Activated T-helper 17 cell treated with anti-CD3 and anti-CD28 coated beads, Interleukin-2, amount 50 U/mL, for 72 hours (primary cell): Measurements from ENCODE around the gene HSPA12A. TPM values are rescaled to one million over a fixed set of nuclear protein-coding genes. Genes with fewer than 3 reads are reported as not detected.

ENCODE experiments used
- ATAC-seq: fragments of 150-1000 bp; cut with Tn5 transposase; replicated peaks from 2 replicates; pipeline ENCODE4 v1.10.0; 2021; ENCODE audit warnings: mild to moderate bottlenecking, moderate library complexity
- H3K27ac Mint-ChIP-seq: one replicate; pipeline ENCODE4 v1.8.0; 2022; ENCODE audit warnings: mixed read lengths
- H3K27me3 Mint-ChIP-seq: one replicate; pipeline ENCODE4 v1.8.0; 2022; ENCODE audit warnings: mixed read lengths
- H3K36me3 Mint-ChIP-seq: one replicate; pipeline ENCODE4 v1.8.0; 2022; ENCODE audit warnings: low read depth, mild to moderate bottlenecking, mixed read lengths
- H3K4me1 Mint-ChIP-seq: one replicate; pipeline ENCODE4 v1.8.0; 2022; ENCODE audit warnings: mixed read lengths
- H3K4me3 Mint-ChIP-seq: one replicate; pipeline ENCODE4 v1.8.0; 2022; ENCODE audit warnings: mild to moderate bottlenecking, mixed read lengths
- H3K9me3 Mint-ChIP-seq: one replicate; pipeline ENCODE4 v1.8.0; 2022; ENCODE audit warnings: mixed read lengths
- total RNA-seq, 2 donors: library from RNA; stranded (reverse); gene quantifications; one replicate each; pipeline ENCODE4 v1.2.3, GENCODE V29; 2022

HSPA12A gene
- total RNA-seq, 2 donors from 2014 or later: 0.22 to 1.1 TPM

GRCh38 chr10:116655568-116655967 is 86.8 kb downstream of the HSPA12A start:
- Mint-ChIP-seq H3K27me3 (peaks cover 28% of the 10 kb centered on the region), H3K4me1 (no peaks in the 10 kb centered on the region), H3K4me3 (no peak overlapping the region), H3K9me3 (peaks cover 8% of the 10 kb centered on the region), H3K36me3 (no peaks in the 10 kb centered on the region), H3K27ac (no peak overlapping the region)
- ATAC-seq: no peak

- Mint-ChIP-seq H3K27me3 (peaks cover 28% of the 10 kb centered on the region), H3K27ac (no peak overlapping the region), H3K4me1 (no peaks in the 10 kb centered on the region), H3K9me3 (peaks cover 8% of the 10 kb centered on the region), H3K36me3 (no peaks in the 10 kb centered on the region), H3K4me3 (no peak overlapping the region)
- ATAC-seq: no peak
These were observed 87.5 kb downstream of the HSPA12A start for GRCh38 chr10:116654816-116655215.

GRCh38 chr10:116653885-116654284 is 88.5 kb downstream of the HSPA12A start:
- Mint-ChIP-seq H3K27ac (no peak overlapping the region), H3K4me1 (no peaks in the 10 kb centered on the region), H3K9me3 (peaks cover 8% of the 10 kb centered on the region), H3K4me3 (no peak overlapping the region), H3K27me3 (peaks cover 32% of the 10 kb centered on the region), H3K36me3 (no peaks in the 10 kb centered on the region)
- ATAC-seq: no peak

- no peak overlapping the region for H3K27ac Mint-ChIP-seq
- ATAC-seq: no peak
- peaks cover 8% of the 10 kb centered on the region for H3K9me3 Mint-ChIP-seq
- no peaks in the 10 kb centered on the region for H3K4me1 Mint-ChIP-seq
- peaks cover 31% of the 10 kb centered on the region for H3K27me3 Mint-ChIP-seq
- no peak overlapping the region for H3K4me3 Mint-ChIP-seq
- H3K36me3 Mint-ChIP-seq: no peaks in the 10 kb centered on the region
These were observed 93.5 kb downstream of the HSPA12A start for GRCh38 chr10:116648903-116649302.

GRCh38 chr10:116646502-116646901 is 95.9 kb downstream of the HSPA12A start:
- Mint-ChIP-seq H3K4me3 (no peak overlapping the region), H3K27me3 (peaks cover 27% of the 10 kb centered on the region), H3K9me3 (peaks cover 10% of the 10 kb centered on the region), H3K4me1 (no peaks in the 10 kb centered on the region), H3K36me3 (no peaks in the 10 kb centered on the region), H3K27ac (no peak overlapping the region)
- no peak for ATAC-seq

GRCh38 chr10:116637830-116638229 is 104.5 kb downstream of the HSPA12A start:
- Mint-ChIP-seq H3K4me3 (no peak overlapping the region), H3K36me3 (no peaks in the 10 kb centered on the region), H3K4me1 (no peaks in the 10 kb centered on the region), H3K9me3 (peaks cover 10% of the 10 kb centered on the region), H3K27me3 (peaks cover 38% of the 10 kb centered on the region), H3K27ac (no peak overlapping the region)
- no peak for ATAC-seq

GRCh38 chr10:116636976-116637375 is 105.4 kb downstream of the HSPA12A start:
- Mint-ChIP-seq H3K4me3 (no peak overlapping the region), H3K4me1 (no peaks in the 10 kb centered on the region), H3K9me3 (peaks cover 6% of the 10 kb centered on the region), H3K27ac (no peak overlapping the region), H3K36me3 (no peaks in the 10 kb centered on the region), H3K27me3 (peaks cover 30% of the 10 kb centered on the region)
- no peak for ATAC-seq

GRCh38 chr10:116636385-116636784 is 106.0 kb downstream of the HSPA12A start:
- H3K4me1 Mint-ChIP-seq: no peaks in the 10 kb centered on the region
- H3K9me3 Mint-ChIP-seq: peaks cover 6% of the 10 kb centered on the region
- peaks cover 30% of the 10 kb centered on the region for H3K27me3 Mint-ChIP-seq
- no peaks in the 10 kb centered on the region for H3K36me3 Mint-ChIP-seq
- no peak for ATAC-seq
- no peak overlapping the region for H3K27ac Mint-ChIP-seq
- H3K4me3 Mint-ChIP-seq: no peak overlapping the region

- H3K9me3 Mint-ChIP-seq: no peaks in the 10 kb centered on the region
- H3K27me3 Mint-ChIP-seq: peaks cover 16% of the 10 kb centered on the region
- H3K36me3 Mint-ChIP-seq: no peaks in the 10 kb centered on the region
- no peaks in the 10 kb centered on the region for H3K4me1 Mint-ChIP-seq
- no peak for ATAC-seq
- no peak overlapping the region for H3K4me3 Mint-ChIP-seq
- no peak overlapping the region for H3K27ac Mint-ChIP-seq
These were observed 108.0 kb downstream of the HSPA12A start for GRCh38 chr10:116634126-116634975.

- Mint-ChIP-seq H3K36me3 (no peaks in the 10 kb centered on the region), H3K9me3 (no peaks in the 10 kb centered on the region), H3K27ac (no peak overlapping the region), H3K4me3 (no peak overlapping the region), H3K27me3 (peaks cover 22% of the 10 kb centered on the region), H3K4me1 (no peaks in the 10 kb centered on the region)
- no peak for ATAC-seq
These were observed 109.2 kb downstream of the HSPA12A start for GRCh38 chr10:116633216-116633600.

- H3K4me3 Mint-ChIP-seq: no peak overlapping the region
- peaks cover 19% of the 10 kb centered on the region for H3K27me3 Mint-ChIP-seq
- no peak for ATAC-seq
- H3K9me3 Mint-ChIP-seq: no peaks in the 10 kb centered on the region
- H3K36me3 Mint-ChIP-seq: no peaks in the 10 kb centered on the region
- no peaks in the 10 kb centered on the region for H3K4me1 Mint-ChIP-seq
- no peak overlapping the region for H3K27ac Mint-ChIP-seq
These were observed 109.7 kb downstream of the HSPA12A start for GRCh38 chr10:116632596-116633215.

GRCh38 chr10:116631871-116632295 is 110.5 kb downstream of the HSPA12A start:
- no peaks in the 10 kb centered on the region for H3K36me3 Mint-ChIP-seq
- no peak overlapping the region for H3K4me3 Mint-ChIP-seq
- H3K9me3 Mint-ChIP-seq: no peaks in the 10 kb centered on the region
- ATAC-seq: no peak
- no peaks in the 10 kb centered on the region for H3K4me1 Mint-ChIP-seq
- H3K27me3 Mint-ChIP-seq: peaks cover 19% of the 10 kb centered on the region
- H3K27ac Mint-ChIP-seq: no peak overlapping the region

- H3K4me1 Mint-ChIP-seq: no peaks in the 10 kb centered on the region
- H3K36me3 Mint-ChIP-seq: no peaks in the 10 kb centered on the region
- H3K4me3 Mint-ChIP-seq: no peak overlapping the region
- H3K27me3 Mint-ChIP-seq: peaks cover 26% of the 10 kb centered on the region
- H3K27ac Mint-ChIP-seq: no peak overlapping the region
- H3K9me3 Mint-ChIP-seq: no peaks in the 10 kb centered on the region
- no peak for ATAC-seq
These were observed 112.3 kb downstream of the HSPA12A start for GRCh38 chr10:116630020-116630419.

GRCh38 chr10:116629340-116629739 is 113.0 kb downstream of the HSPA12A start:
- H3K27ac Mint-ChIP-seq: no peak overlapping the region
- no peaks in the 10 kb centered on the region for H3K36me3 Mint-ChIP-seq
- no peak overlapping the region for H3K4me3 Mint-ChIP-seq

GRCh38 chr10:116627386-116627933 is 114.9 kb downstream of the HSPA12A start:
- Mint-ChIP-seq H3K36me3 (no peaks in the 10 kb centered on the region), H3K27ac (no peak overlapping the region), H3K27me3 (peaks cover 34% of the 10 kb centered on the region), H3K9me3 (no peaks in the 10 kb centered on the region), H3K4me1 (no peaks in the 10 kb centered on the region), H3K4me3 (no peak overlapping the region)
- no peak for ATAC-seq

More at GRCh38 chr10:116629340-116629739, 113.0 kb downstream of the HSPA12A start:
- H3K27me3 Mint-ChIP-seq: peaks cover 28% of the 10 kb centered on the region
- no peaks in the 10 kb centered on the region for H3K4me1 Mint-ChIP-seq
- no peaks in the 10 kb centered on the region for H3K9me3 Mint-ChIP-seq
- ATAC-seq: no peak
